Hippocampal formation (tissue), 2 donors: ENCODE data around the gene EPHA1.
A peak's percentile ranks its signal among the peaks of the same experiment; 100 is the strongest.

Source experiments
- DNase-seq, 2 donors: peaks; one replicate each; lab custom pipeline; 2025; lab: John Stamatoyannopoulos, UW

Gene EPHA1

GRCh38 chr7:143388491-143389101 lies 20.1 kb downstream of the EPHA1 start:
- DNase-seq, result no peak

GRCh38 chr7:143388051-143388450 lies 20.6 kb downstream of the EPHA1 start:
- no peak for DNase-seq

GRCh38 chr7:143387156-143387975 lies 21.3 kb downstream of the EPHA1 start:
- no peak for DNase-seq

- DNase-seq, result no peak
Measured at GRCh38 chr7:143385891-143386781, 22.5 kb downstream of the EPHA1 start.

- DNase-seq, result no peak
Measured at GRCh38 chr7:143384661-143385631, 23.7 kb downstream of the EPHA1 start.

- DNase-seq, result no peak
Measured at GRCh38 chr7:143384148-143384547, 24.5 kb downstream of the EPHA1 start.

GRCh38 chr7:143383642-143383957 lies 25.1 kb downstream of the EPHA1 start:
- no peak for DNase-seq

GRCh38 chr7:143382791-143383641 lies 25.6 kb downstream of the EPHA1 start:
- no peak for DNase-seq

GRCh38 chr7:143382126-143382790 lies 26.4 kb downstream of the EPHA1 start:
- DNase-seq, result no peak

GRCh38 chr7:143381427-143382125 lies 27.1 kb downstream of the EPHA1 start:
- DNase-seq, result peak in 1 of 2 donors; percentile 52

- DNase-seq, result peak; percentile 79 to 81
Measured at GRCh38 chr7:143380646-143381426, 27.8 kb downstream of the EPHA1 start, which contains the start of gene ZYX. Gene ZYX (plus strand): TSS chr7:143381345. CDS start chr7:143381572, 227 bp downstream.

- peak; percentile 74 to 82 for DNase-seq
Measured at GRCh38 chr7:143380260-143380645, 28.4 kb downstream of the EPHA1 start.

GRCh38 chr7:143379611-143380259 lies 28.9 kb downstream of the EPHA1 start:
- no peak for DNase-seq

GRCh38 chr7:143376396-143376795 lies 32.3 kb downstream of the EPHA1 start:
- DNase-seq, result no peak

GRCh38 chr7:143375298-143376034 lies 33.2 kb downstream of the EPHA1 start:
- DNase-seq, result no peak

- no peak for DNase-seq
Measured at GRCh38 chr7:143374561-143374960, 34.1 kb downstream of the EPHA1 start.

GRCh38 chr7:143373255-143373794 lies 35.3 kb downstream of the EPHA1 start:
- DNase-seq, result no peak
